Activated CD8-positive, alpha-beta T cell treated with anti-CD3 and anti-CD28 coated beads, Interleukin-2, amount 10 ng/mL, durations not matched to agents 7 days and 5 days (primary cell): ENCODE results near the gene MAPKBP1. TPM values are rescaled to one million over a fixed set of nuclear protein-coding genes. Genes with fewer than 3 reads are reported as not detected.

ENCODE experiments used
- ATAC-seq: fragments of 150-1000 bp; cut with Tn5 transposase; one replicate; pipeline ENCODE4 v1.10.0; 2021; ENCODE audit warnings: moderate library complexity
- CTCF ChIA-PET: fragments of 350-600 bp; sonication (Branson Sonifier 250); formaldehyde crosslinking; loops from one replicate; lab custom pipeline; 2021; ENCODE audit warnings: antibody characterized with exemption; lab: Charles Lee
- POLR2A ChIA-PET: fragments of 350-600 bp; sonication (Branson Sonifier 250); formaldehyde crosslinking; loops from one replicate; lab custom pipeline; 2021; ENCODE audit warnings: antibody characterized with exemption; lab: Charles Lee
- DNase-seq: peaks from one replicate; pipeline ENCODE4 v3.0.0-alpha.2; 2020
- H3K27ac Mint-ChIP-seq: one replicate; pipeline ENCODE4 v1.8.0; 2021; ENCODE audit warnings: mild to moderate bottlenecking, mixed read lengths
- H3K27me3 Mint-ChIP-seq: one replicate; pipeline ENCODE4 v1.8.0; 2021; ENCODE audit warnings: low read depth, mixed read lengths
- H3K36me3 Mint-ChIP-seq: one replicate; pipeline ENCODE4 v1.8.0; 2021; ENCODE audit warnings: low read depth, mixed read lengths
- H3K4me1 Mint-ChIP-seq: one replicate; pipeline ENCODE4 v1.8.0; 2021; ENCODE audit warnings: low read depth, mixed read lengths
- H3K4me3 Mint-ChIP-seq: one replicate; pipeline ENCODE4 v1.8.0; 2021; ENCODE audit warnings: mild to moderate bottlenecking, mixed read lengths
- H3K9me3 Mint-ChIP-seq: one replicate; pipeline ENCODE4 v1.8.0; 2022; ENCODE audit warnings: mixed read lengths; ENCODE audit not compliant: insufficient read depth
- total RNA-seq, 2 experiments: library from RNA; stranded (reverse); gene quantifications; one replicate each; pipeline ENCODE4 v1.2.3, GENCODE V29; 2021

The MAPKBP1 gene
- total RNA-seq, 2 experiments from 2014 or later = 30.4 to 30.9 TPM

- Mint-ChIP-seq H3K4me3 (no peak overlapping the region), H3K9me3 (no peaks in the 10 kb centered on the region), H3K4me1 (no peaks in the 10 kb centered on the region), H3K36me3 (peaks cover 11% of the 10 kb centered on the region), H3K27me3 (no peaks in the 10 kb centered on the region), H3K27ac (no peak overlapping the region)
- ChIA-PET POLR2A (interaction anchor here (1.0 kb wide), 1 partner anchor 13 kb away, joined by 3 read pairs; no protein-coding TSS in a partner anchor), CTCF (interaction anchor here (0.6 to 3.3 kb wide), 3 partner anchors 39 to 284 kb away, joined by 3 to 11 read pairs (median 6); partner anchors contain the start of gene MAPKBP1)
- ATAC-seq = no peak
- DNase-seq = no peak
These were observed 76.3 kb downstream of the MAPKBP1 start for GRCh38 chr15:41850482-41851166.

- ATAC-seq (no peak), DNase-seq (no peak)
- ChIA-PET CTCF (interaction anchor here (0.6 to 3.3 kb wide), 4 partner anchors 39 to 284 kb away, joined by 3 to 11 read pairs (median 4); partner anchors contain the start of gene MAPKBP1), POLR2A (interaction anchor here (1.0 kb wide), 1 partner anchor 12 kb away, joined by 3 read pairs; no protein-coding TSS in a partner anchor)
- Mint-ChIP-seq H3K4me3 (no peak overlapping the region), H3K27ac (no peak overlapping the region), H3K27me3 (no peaks in the 10 kb centered on the region), H3K4me1 (no peaks in the 10 kb centered on the region), H3K36me3 (peaks cover 10% of the 10 kb centered on the region), H3K9me3 (no peaks in the 10 kb centered on the region)
These were observed 76.9 kb downstream of the MAPKBP1 start for GRCh38 chr15:41851167-41851523.

GRCh38 chr15:41851755-41852370, 77.6 kb downstream of the MAPKBP1 start:
- no peak overlapping the region for H3K27ac Mint-ChIP-seq
- H3K27me3 Mint-ChIP-seq = no peaks in the 10 kb centered on the region
- no peak overlapping the region for H3K4me3 Mint-ChIP-seq
- H3K36me3 Mint-ChIP-seq = peaks cover 7% of the 10 kb centered on the region
- DNase-seq (no peak), ATAC-seq (no peak)
- ChIA-PET CTCF (interaction anchor here (0.9 to 3.3 kb wide), 3 partner anchors 40 to 85 kb away, joined by 3 to 11 read pairs (median 6); partner anchors contain the start of gene MAPKBP1), POLR2A (interaction anchor here (1.0 kb wide), 1 partner anchor 11 kb away, joined by 3 read pairs; no protein-coding TSS in a partner anchor)
- H3K4me1 Mint-ChIP-seq = no peaks in the 10 kb centered on the region
- no peaks in the 10 kb centered on the region for H3K9me3 Mint-ChIP-seq

DNA sequence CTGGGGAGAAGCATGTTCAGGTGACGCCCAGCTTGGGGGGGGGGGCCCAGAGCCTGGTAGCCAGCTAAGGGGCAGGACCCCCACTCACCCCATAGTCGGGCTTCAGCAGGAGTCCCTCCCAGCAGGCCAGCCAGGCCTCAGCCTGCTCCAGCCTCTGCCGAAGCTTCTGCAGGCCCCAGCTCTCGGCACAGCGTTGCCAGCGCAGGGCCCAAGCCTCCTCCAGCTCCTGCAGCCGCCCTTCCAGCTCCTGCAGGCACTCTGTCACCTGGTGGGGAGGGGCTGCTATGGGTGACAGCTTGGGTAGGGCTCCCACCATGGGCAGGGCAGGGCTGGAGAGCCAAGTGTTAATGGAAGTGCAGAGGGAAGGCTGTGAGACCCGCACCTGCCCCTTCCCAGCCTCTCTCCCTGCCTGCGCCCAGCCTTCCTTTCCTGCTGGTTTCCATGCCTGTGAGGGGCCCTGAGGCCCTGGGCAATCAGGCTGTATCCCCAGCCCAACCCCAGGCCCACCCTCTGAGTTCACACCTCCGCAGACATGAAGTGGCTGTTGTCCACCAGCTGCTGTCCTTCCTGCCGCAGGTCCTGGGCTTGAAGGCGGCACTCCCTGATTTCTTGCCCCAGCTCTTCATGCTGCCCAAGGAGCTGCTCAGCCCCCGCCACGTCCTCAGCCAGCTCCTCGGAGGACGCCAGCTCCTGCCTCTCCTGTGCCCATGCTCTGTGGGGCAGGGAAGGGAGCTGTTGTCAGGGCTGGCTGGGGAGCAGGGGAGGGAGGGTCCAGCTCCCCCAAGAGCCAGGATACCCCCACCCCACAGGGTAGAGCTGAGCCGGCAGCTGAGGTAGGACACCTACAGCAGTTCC, 78.7 kb downstream of the MAPKBP1 start:
- ATAC-seq (no peak), DNase-seq (no peak)
- Mint-ChIP-seq H3K4me1 (no peaks in the 10 kb centered on the region), H3K36me3 (peaks cover 5% of the 10 kb centered on the region), H3K27me3 (no peaks in the 10 kb centered on the region), H3K9me3 (no peaks in the 10 kb centered on the region), H3K4me3 (no peak overlapping the region), H3K27ac (no peak overlapping the region)
- POLR2A ChIA-PET = interaction anchor here (1.3 kb wide), 1 partner anchor 25 kb away, joined by 3 read pairs; the partner anchor contains the start of gene JMJD7
- CTCF ChIA-PET = interaction anchor here (1.7 to 3.3 kb wide), 2 partner anchors 52 to 80 kb away, joined by 8 to 11 read pairs; partner anchors contain the start of gene MAPKBP1

DNA sequence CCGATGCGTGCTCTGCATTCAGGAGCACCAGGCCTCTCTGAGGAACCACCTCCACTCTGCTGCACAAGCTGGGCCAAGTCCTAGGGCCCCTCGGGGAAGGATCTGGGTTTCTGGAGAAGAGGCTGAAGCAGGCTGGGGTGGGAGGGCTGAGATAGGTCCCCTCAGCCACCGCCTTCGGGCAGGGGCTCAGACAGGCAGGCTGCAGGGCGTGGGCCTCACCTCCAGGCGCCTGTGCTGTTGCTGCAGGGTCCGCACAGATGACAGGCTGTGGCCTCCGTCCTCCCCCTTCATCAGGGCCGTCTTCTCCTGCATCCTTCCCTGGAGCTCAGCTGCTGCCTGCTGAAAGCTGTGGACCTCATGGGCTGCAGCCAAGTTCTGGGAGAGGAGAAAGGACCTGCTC, 79.5 kb downstream of the MAPKBP1 start:
- ATAC-seq (no peak), DNase-seq (no peak)
- H3K36me3 Mint-ChIP-seq = no peaks in the 10 kb centered on the region
- no peak overlapping the region for H3K27ac Mint-ChIP-seq
- H3K4me3 Mint-ChIP-seq = no peak overlapping the region
- H3K9me3 Mint-ChIP-seq = no peaks in the 10 kb centered on the region
- CTCF ChIA-PET = interaction anchor here (1.7 kb wide), 1 partner anchor 51 kb away, joined by 8 read pairs; no protein-coding TSS in a partner anchor
- H3K27me3 Mint-ChIP-seq = no peaks in the 10 kb centered on the region
- H3K4me1 Mint-ChIP-seq = no peaks in the 10 kb centered on the region
- POLR2A ChIA-PET = interaction anchor here (1.3 kb wide), 1 partner anchor 26 kb away, joined by 3 read pairs; the partner anchor contains the start of gene JMJD7

- POLR2A ChIA-PET = no interaction called here
- H3K9me3 Mint-ChIP-seq = no peaks in the 10 kb centered on the region
- H3K36me3 Mint-ChIP-seq = no peaks in the 10 kb centered on the region
- no peak overlapping the region for H3K4me3 Mint-ChIP-seq
- H3K27me3 Mint-ChIP-seq = no peaks in the 10 kb centered on the region
- CTCF ChIA-PET = no interaction called here
- ATAC-seq = no peak
- no peaks in the 10 kb centered on the region for H3K4me1 Mint-ChIP-seq
- DNase-seq = no peak
- H3K27ac Mint-ChIP-seq = no peak overlapping the region
These were observed 80.2 kb downstream of the MAPKBP1 start for GRCh38 chr15:41854443-41854842.

DNA sequence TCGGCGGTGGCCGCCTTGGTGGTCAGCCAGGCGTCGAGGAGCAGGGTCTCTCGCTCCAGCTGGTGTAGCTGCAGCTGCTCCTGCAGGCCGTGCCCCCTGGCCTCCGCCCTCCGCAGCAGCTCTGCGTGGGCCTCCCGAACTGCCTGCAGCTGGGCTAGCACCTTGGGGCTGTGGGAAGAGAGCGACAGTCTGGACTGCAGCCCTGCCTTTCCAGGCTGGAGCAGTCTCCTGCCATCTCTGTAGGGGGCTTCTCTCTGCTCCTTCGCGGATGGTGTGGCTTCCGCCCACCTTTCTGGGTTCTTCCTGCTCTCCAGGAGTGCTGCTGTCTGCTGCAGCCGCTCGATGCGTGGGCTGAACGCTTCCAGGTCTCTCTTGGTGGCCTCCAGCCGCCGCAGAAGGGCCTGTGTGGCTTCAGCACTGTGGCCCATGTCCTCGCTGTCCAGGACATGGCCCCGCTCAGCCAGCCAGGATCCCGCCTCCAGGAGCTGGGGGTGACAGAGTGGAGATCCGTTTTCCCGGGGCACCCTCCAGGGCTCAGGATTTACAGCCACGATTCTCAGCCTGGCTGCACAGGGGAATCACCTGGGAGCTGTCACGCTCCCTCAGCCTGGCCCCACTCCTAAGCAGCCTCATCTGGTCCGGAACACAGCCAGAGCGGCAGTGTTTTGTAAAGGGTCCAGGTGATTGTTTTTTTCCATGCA, 81.1 kb downstream of the MAPKBP1 start:
- Mint-ChIP-seq H3K4me1 (peaks cover 6% of the 10 kb centered on the region), H3K36me3 (no peaks in the 10 kb centered on the region), H3K4me3 (no peak overlapping the region), H3K27me3 (no peaks in the 10 kb centered on the region), H3K27ac (no peak overlapping the region), H3K9me3 (no peaks in the 10 kb centered on the region)
- ChIA-PET POLR2A (interaction anchor here (0.7 kb wide), 1 partner anchor 197 kb away, joined by 3 read pairs; no protein-coding TSS in a partner anchor), CTCF (no interaction called here)
- DNase-seq = no peak
- no peak for ATAC-seq

DNA sequence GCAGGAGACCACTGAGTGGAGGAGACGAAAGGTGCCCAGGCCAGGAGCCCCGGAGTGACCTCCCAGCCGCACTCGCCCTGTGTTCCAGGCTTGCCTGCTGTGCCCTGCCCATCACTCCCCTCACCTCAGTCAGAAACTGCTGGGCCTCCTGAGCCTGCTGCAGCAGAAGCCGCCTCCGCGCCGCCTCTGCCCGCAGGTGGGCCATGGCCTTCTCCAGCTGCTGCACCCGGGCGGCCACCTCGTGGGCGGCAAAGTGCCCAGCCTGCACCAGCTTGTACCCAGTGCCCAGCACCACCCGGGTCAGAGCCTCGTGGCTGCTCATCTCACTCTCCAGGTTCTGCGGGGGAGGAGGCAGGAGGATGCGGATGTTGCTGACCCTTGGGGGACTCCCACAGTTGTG, 82.0 kb downstream of the MAPKBP1 start:
- ChIA-PET CTCF (interaction anchor here (2.2 kb wide), 1 partner anchor 48 kb away, joined by 6 read pairs; no protein-coding TSS in a partner anchor), POLR2A (no interaction called here)
- ATAC-seq = no peak
- H3K4me3 Mint-ChIP-seq = no peak overlapping the region
- no peaks in the 10 kb centered on the region for H3K27me3 Mint-ChIP-seq
- no peaks in the 10 kb centered on the region for H3K9me3 Mint-ChIP-seq
- no peak for DNase-seq
- H3K27ac Mint-ChIP-seq = no peak overlapping the region
- H3K36me3 Mint-ChIP-seq = no peaks in the 10 kb centered on the region
- peaks cover 12% of the 10 kb centered on the region for H3K4me1 Mint-ChIP-seq

DNA sequence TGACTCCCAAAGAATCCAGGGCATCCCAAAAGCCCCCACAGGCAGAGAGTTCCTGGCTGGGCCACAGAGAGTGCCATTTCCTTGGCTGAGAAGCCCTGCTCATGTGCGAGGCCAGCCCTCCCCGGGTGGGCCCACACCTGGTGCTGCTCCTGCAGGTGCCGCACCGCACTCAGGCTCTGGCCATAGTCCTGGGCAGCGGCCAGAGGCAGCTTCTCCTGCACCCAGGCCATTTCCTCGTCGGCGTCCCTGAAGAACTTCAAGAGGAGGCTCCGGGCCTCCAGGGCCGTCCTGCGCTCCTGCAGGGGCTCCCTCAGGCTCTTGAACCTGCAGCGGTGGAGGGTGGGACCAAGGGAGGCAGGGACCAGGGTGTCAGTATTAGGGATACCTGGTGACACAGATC, 82.4 kb downstream of the MAPKBP1 start:
- Mint-ChIP-seq H3K27me3 (no peaks in the 10 kb centered on the region), H3K9me3 (no peaks in the 10 kb centered on the region), H3K36me3 (no peaks in the 10 kb centered on the region), H3K4me1 (peaks cover 12% of the 10 kb centered on the region), H3K4me3 (no peak overlapping the region), H3K27ac (no peak overlapping the region)
- ChIA-PET CTCF (interaction anchor here (2.2 kb wide), 1 partner anchor 48 kb away, joined by 6 read pairs; no protein-coding TSS in a partner anchor), POLR2A (interaction anchor here (0.9 kb wide), 1 partner anchor 14 kb away, joined by 3 read pairs; no protein-coding TSS in a partner anchor)
- ATAC-seq (no peak), DNase-seq (no peak)

DNA sequence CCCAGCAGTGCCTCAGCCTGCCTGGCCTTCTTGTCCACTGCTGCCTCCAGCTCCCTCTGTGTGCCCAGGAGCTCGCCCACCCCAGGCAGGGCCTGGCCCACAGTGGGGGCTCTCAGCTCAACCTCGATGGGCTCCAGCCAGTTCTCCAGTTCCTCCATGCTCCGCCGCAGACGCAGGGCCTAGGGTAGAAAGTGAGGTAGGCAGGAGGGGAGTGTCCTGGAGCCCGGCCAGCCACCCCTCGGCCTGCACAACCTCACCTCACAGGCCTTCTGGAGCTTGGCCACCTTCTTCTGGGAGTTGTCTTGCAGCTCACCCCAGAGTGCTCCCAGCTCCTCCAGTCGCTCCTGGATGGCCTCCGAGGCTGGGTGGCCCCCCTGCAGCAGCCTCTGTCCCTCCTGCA, 83.0 kb downstream of the MAPKBP1 start:
- Mint-ChIP-seq H3K4me3 (no peak overlapping the region), H3K27ac (no peak overlapping the region), H3K9me3 (no peaks in the 10 kb centered on the region), H3K4me1 (peaks cover 12% of the 10 kb centered on the region), H3K36me3 (no peaks in the 10 kb centered on the region), H3K27me3 (no peaks in the 10 kb centered on the region)
- ChIA-PET CTCF (interaction anchor here (1.9 to 2.2 kb wide), 2 partner anchors 47 to 83 kb away, joined by 5 to 6 read pairs; partner anchors contain the start of gene MAPKBP1), POLR2A (interaction anchor here (0.9 kb wide), 1 partner anchor 13 kb away, joined by 3 read pairs; no protein-coding TSS in a partner anchor)
- ATAC-seq = no peak
- no peak for DNase-seq
